Lower leg skin (tissue), 3 donors: ENCODE results near the gene ZNF474.

Source experiments
- POLR2A ChIP-seq, 2 donors: fragments of 450-650 bp; IDR thresholded peaks; one replicate each; pipeline ENCODE4 v1.6.1; 2016 to 2017; ENCODE audit warnings: antibody characterized with exemption in 2 of 2, mild to moderate bottlenecking in 1 of 2, moderate library complexity in 1 of 2
- TF ChIP-seq, protein P1 (sequence below), 3 donors: fragments of 450-650 bp; IDR thresholded peaks; one replicate each; pipeline ENCODE4 v1.5.1; 2016; ENCODE audit warnings: antibody characterized with exemption in 3 of 3, mild to moderate bottlenecking in 3 of 3, moderate library complexity in 2 of 3

DNA sequence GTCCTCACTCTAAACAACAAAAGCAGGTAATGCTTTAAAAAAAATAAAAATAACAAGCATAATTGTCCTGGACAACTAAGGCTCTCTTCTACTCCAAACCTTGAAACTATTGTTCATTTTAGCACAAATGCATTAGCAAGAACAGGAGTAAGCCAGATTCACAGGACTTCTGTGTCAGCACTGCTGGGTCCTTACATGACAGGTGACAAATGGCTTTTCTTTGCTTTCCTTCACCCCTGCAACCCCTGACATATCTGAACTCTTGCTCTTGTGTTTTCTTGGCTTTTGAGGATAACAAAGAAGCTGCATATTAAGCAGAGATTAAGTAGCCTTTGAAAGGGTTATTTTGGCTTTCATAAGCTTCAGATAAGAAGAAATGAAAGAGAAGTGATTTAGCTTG is 71.1 kb downstream of the ZNF474 start:
- TF ChIP-seq, protein P1, sequence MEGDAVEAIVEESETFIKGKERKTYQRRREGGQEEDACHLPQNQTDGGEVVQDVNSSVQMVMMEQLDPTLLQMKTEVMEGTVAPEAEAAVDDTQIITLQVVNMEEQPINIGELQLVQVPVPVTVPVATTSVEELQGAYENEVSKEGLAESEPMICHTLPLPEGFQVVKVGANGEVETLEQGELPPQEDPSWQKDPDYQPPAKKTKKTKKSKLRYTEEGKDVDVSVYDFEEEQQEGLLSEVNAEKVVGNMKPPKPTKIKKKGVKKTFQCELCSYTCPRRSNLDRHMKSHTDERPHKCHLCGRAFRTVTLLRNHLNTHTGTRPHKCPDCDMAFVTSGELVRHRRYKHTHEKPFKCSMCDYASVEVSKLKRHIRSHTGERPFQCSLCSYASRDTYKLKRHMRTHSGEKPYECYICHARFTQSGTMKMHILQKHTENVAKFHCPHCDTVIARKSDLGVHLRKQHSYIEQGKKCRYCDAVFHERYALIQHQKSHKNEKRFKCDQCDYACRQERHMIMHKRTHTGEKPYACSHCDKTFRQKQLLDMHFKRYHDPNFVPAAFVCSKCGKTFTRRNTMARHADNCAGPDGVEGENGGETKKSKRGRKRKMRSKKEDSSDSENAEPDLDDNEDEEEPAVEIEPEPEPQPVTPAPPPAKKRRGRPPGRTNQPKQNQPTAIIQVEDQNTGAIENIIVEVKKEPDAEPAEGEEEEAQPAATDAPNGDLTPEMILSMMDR (IDR thresholded peaks at IDR 0.05): no peak
- no peak for TF ChIP-seq POLR2A (IDR thresholded peaks at IDR 0.05)
